ENCODE results near the gene CHRDL2.
"Not testable (repeated sequence)": the region's sequence is repeated elsewhere in the genome, so short reads cannot be mapped to it uniquely, and the experiment has no call there.

Gene CHRDL2

DNA sequence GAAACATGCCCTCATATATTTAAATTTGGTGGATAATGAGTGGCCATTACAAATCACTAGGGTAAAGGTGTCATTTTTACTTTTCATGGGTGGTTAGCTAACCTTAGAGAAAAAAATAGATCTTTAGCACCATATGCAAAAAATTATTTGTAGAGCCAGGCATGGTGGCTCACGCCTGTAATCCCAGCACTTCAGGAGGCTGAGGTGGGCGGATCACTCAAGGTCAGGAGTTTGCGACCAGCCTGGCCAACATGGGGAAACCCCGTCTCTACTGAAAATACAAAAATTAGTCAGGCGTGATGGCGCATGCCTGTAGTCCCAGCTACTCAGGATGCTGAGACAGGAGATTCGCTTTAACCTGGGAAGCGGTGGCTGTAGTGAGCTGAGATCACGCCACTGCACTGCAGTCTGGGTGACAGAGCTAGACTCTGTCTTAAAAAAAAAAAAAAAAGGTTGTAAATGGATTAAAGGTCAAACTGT is 37.0 kb upstream of the CHRDL2 start:
- H3K4me3 ChIP-seq (ENCODE audit: low read depth, low read length); H3K27me3 ChIP-seq (ENCODE audit: control insufficient read depth, insufficient read depth, low read length); H3K9me3 ChIP-seq (ENCODE audit: control insufficient read depth, insufficient read depth, low read length); H3K4me1 ChIP-seq (ENCODE audit: control insufficient read depth, insufficient read depth, low read length); H3K9ac ChIP-seq (ENCODE audit: low read depth, low read length); H3K36me3 ChIP-seq (ENCODE audit: control insufficient read depth, insufficient read depth, low read length): not testable (repeated sequence)

DNA sequence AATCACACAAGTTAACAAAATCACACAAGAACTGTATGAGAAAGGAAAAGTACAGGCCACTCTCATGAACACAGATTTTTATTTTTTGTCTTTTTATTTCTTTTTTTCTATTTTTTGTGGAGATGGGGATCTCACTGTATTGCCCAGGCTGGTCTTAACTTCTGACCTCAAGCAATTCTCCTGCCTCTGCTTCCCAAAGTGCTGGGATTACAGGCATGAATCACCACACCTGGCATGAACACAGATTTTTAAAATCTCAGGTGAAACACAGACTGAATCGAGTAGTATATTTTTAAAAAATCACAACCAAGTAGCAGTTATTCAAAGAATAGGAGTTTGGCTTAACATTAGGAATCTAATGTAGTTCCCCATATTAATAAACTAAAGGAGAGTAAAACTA is 35.7 kb upstream of the CHRDL2 start:
- no peak overlapping the region for H3K9ac ChIP-seq (ENCODE audit: low read depth, low read length)

DNA sequence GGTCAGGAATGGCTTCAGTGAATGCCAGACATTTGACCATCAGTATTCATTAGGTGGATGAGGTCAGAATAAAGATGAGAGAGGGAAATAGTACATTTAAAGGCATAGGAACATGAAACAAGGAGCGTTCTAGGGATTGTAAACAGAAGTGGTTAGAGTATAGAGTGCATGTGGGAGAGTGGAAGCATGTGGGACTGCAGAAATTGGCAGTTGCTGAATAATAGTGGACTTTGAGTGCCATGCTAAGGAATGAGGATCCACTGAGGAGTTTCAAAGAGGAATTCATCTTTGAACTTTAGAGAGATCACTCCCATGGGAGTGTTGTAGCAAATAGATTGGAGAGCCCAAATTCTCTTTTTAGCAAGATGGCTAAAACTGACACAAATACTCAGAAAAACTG is 25.3 kb upstream of the CHRDL2 start:
- peaks cover 12% of the 10 kb centered on the region for H3K4me1 ChIP-seq (ENCODE audit: control insufficient read depth, insufficient read depth, low read length)
- H3K9ac ChIP-seq (ENCODE audit: low read depth, low read length) = no peak overlapping the region
- no peaks in the 10 kb centered on the region for H3K36me3 ChIP-seq (ENCODE audit: control insufficient read depth, insufficient read depth, low read length)
- no peaks in the 10 kb centered on the region for H3K27me3 ChIP-seq (ENCODE audit: control insufficient read depth, insufficient read depth, low read length)
- H3K4me3 ChIP-seq (ENCODE audit: low read depth, low read length) = no peak overlapping the region
- no peaks in the 10 kb centered on the region for H3K9me3 ChIP-seq (ENCODE audit: control insufficient read depth, insufficient read depth, low read length)

More for the DNA sequence above, 35.7 kb upstream of the CHRDL2 start:
- no peaks in the 10 kb centered on the region for H3K9me3 ChIP-seq (ENCODE audit: control insufficient read depth, insufficient read depth, low read length)
- no peaks in the 10 kb centered on the region for H3K4me1 ChIP-seq (ENCODE audit: control insufficient read depth, insufficient read depth, low read length)
- H3K36me3 ChIP-seq (ENCODE audit: control insufficient read depth, insufficient read depth, low read length) = no peaks in the 10 kb centered on the region
- H3K27me3 ChIP-seq (ENCODE audit: control insufficient read depth, insufficient read depth, low read length) = no peaks in the 10 kb centered on the region
- no peak overlapping the region for H3K4me3 ChIP-seq (ENCODE audit: low read depth, low read length)

DNA sequence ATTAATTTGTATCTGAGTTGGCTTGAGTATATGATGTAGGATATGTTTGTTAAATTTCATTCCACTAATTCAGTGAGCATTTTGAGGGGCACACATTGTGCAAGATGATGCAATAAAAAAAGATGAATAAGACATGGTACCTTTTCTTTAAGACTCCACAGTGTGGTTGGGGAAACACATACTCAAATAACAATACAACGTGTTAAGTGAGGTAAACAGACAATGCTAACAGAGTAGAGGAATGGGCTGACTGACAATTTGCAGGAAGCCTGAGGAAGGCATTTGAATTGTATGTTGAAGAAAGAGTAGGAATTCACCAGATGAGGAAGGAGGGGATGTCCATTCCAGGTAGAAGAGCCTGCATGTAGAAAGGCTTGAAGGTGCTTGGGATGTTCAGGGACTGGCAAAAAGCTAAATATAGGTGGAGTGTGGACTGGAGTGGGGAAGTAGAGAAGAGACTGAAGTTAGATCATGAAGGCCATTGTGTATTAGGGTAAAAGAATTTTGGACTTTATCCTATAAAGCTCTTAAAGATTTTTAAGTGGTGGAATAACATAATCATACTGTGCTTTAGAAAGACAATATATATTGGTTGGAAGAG is 24.3 kb upstream of the CHRDL2 start:
- H3K4me1 ChIP-seq (ENCODE audit: control insufficient read depth, insufficient read depth, low read length) = peaks cover 12% of the 10 kb centered on the region
- H3K4me3 ChIP-seq (ENCODE audit: low read depth, low read length) = no peak overlapping the region

DNA sequence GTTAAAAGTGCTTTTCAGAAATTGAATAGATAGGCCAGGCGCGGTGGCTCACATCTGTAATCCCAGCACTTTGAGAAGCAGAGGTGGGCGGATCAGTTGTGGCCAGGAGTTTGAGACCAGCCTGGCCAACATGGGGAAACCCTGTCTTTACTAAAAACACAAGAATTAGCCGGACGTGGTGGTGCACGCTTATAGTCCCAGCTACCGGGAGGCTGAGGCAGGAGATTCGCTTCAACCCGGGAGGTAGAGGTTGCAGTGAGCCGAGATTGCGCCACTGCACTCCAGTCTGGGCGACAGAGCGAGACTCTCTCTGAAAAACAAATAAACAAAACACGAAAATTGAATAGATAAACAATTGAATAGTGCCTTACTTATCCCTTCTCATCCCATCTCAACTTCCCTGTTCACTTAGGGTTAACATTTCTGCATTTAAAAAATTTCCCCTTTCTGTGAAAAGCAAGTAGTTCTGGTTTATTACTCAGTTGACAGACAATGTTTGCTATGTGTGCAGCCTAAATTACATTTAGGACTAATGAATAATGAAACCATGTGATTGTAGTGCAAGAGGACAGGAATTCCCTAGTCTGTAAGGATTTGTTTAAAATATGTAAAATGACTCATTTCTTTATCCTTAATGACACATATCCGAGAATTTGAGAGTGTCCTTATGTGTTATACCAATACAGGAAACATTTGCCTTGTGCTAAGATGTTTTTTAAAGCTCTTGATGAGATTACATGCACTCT is 23.5 kb upstream of the CHRDL2 start:
- peaks cover 15% of the 10 kb centered on the region for H3K4me1 ChIP-seq (ENCODE audit: control insufficient read depth, insufficient read depth, low read length)
- no peaks in the 10 kb centered on the region for H3K9me3 ChIP-seq (ENCODE audit: control insufficient read depth, insufficient read depth, low read length)
- H3K27me3 ChIP-seq (ENCODE audit: control insufficient read depth, insufficient read depth, low read length) = no peaks in the 10 kb centered on the region
- no peak overlapping the region for H3K4me3 ChIP-seq (ENCODE audit: low read depth, low read length)
- no peaks in the 10 kb centered on the region for H3K36me3 ChIP-seq (ENCODE audit: control insufficient read depth, insufficient read depth, low read length)
- no peak overlapping the region for H3K9ac ChIP-seq (ENCODE audit: low read depth, low read length)

More for the DNA sequence above, 24.3 kb upstream of the CHRDL2 start:
- no peaks in the 10 kb centered on the region for H3K9me3 ChIP-seq (ENCODE audit: control insufficient read depth, insufficient read depth, low read length)
- no peaks in the 10 kb centered on the region for H3K36me3 ChIP-seq (ENCODE audit: control insufficient read depth, insufficient read depth, low read length)
- H3K27me3 ChIP-seq (ENCODE audit: control insufficient read depth, insufficient read depth, low read length) = no peaks in the 10 kb centered on the region
- H3K9ac ChIP-seq (ENCODE audit: low read depth, low read length) = no peak overlapping the region

DNA sequence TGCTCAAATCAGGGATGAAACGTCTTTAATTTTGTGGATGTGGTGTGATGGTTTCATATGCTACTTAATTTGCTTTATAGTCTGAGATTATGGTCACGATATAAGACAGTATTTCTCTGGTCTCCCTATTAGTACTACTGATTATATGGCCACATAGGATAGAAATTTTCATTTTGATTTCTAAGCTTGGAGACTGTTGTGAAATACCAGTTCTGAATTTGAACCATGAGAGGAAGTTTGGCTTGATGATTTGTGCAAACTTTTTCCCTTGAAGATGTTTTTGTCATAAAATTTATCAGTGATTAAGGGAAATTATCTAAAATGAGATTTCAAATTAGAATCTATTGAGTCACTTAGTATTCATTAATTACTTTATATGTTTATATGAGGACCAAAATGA is 20.1 kb upstream of the CHRDL2 start:
- Histone ChIP-seq H3K4me3 (ENCODE audit: low read depth, low read length) (no peak overlapping the region), H3K9ac (ENCODE audit: low read depth, low read length) (no peak overlapping the region), H3K4me1 (ENCODE audit: control insufficient read depth, insufficient read depth, low read length) (peaks cover 23% of the 10 kb centered on the region), H3K27me3 (ENCODE audit: control insufficient read depth, insufficient read depth, low read length) (no peaks in the 10 kb centered on the region), H3K9me3 (ENCODE audit: control insufficient read depth, insufficient read depth, low read length) (no peaks in the 10 kb centered on the region), H3K36me3 (ENCODE audit: control insufficient read depth, insufficient read depth, low read length) (no peaks in the 10 kb centered on the region)

DNA sequence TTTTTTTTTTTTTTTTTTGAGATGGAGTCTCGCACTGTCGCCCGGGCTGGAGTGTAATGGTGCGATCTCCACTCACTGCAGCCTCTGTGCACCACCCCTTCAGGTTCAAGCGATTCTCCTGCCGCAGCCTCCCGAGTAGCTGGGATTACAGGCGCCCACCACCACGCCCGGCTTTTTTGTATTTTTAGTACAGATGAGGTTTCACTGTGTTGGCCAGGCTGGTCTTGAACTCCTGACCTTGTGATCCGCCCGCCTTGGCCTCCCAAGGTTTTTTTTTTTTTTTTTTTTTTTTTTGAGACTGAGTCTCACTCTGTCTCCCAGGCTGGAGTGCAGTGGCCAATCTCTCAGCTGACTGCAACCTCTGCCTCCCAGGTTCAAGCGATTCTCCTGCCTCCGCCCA is 19.4 kb upstream of the CHRDL2 start:
- H3K9ac ChIP-seq (ENCODE audit: low read depth, low read length); H3K27me3 ChIP-seq (ENCODE audit: control insufficient read depth, insufficient read depth, low read length); H3K36me3 ChIP-seq (ENCODE audit: control insufficient read depth, insufficient read depth, low read length); H3K9me3 ChIP-seq (ENCODE audit: control insufficient read depth, insufficient read depth, low read length); H3K4me3 ChIP-seq (ENCODE audit: low read depth, low read length): not testable (repeated sequence)
- H3K4me1 ChIP-seq (ENCODE audit: control insufficient read depth, insufficient read depth, low read length) = peaks cover 18% of the 10 kb centered on the region

DNA sequence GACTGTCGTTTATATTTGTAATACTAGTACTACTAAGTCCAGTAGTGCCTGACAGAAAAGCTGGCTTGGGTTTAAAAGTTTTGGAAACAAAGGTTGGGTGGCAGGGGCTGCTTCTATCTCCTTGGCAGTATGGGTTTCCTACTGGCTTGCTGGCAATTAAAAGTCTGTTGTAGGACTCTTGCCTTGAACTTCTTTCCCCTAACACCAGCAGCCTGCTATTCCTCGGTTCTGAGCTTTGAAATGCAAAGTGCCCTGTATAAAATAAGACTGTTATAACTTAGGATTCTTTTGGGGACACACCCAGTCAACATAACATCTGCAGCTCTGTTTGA is 18.7 kb upstream of the CHRDL2 start:
- Histone ChIP-seq H3K27me3 (ENCODE audit: control insufficient read depth, insufficient read depth, low read length) (no peaks in the 10 kb centered on the region), H3K9ac (ENCODE audit: low read depth, low read length) (no peak overlapping the region), H3K36me3 (ENCODE audit: control insufficient read depth, insufficient read depth, low read length) (no peaks in the 10 kb centered on the region), H3K4me1 (ENCODE audit: control insufficient read depth, insufficient read depth, low read length) (peaks cover 14% of the 10 kb centered on the region), H3K4me3 (ENCODE audit: low read depth, low read length) (peak overlapping the region; percentile 80), H3K9me3 (ENCODE audit: control insufficient read depth, insufficient read depth, low read length) (no peaks in the 10 kb centered on the region)

DNA sequence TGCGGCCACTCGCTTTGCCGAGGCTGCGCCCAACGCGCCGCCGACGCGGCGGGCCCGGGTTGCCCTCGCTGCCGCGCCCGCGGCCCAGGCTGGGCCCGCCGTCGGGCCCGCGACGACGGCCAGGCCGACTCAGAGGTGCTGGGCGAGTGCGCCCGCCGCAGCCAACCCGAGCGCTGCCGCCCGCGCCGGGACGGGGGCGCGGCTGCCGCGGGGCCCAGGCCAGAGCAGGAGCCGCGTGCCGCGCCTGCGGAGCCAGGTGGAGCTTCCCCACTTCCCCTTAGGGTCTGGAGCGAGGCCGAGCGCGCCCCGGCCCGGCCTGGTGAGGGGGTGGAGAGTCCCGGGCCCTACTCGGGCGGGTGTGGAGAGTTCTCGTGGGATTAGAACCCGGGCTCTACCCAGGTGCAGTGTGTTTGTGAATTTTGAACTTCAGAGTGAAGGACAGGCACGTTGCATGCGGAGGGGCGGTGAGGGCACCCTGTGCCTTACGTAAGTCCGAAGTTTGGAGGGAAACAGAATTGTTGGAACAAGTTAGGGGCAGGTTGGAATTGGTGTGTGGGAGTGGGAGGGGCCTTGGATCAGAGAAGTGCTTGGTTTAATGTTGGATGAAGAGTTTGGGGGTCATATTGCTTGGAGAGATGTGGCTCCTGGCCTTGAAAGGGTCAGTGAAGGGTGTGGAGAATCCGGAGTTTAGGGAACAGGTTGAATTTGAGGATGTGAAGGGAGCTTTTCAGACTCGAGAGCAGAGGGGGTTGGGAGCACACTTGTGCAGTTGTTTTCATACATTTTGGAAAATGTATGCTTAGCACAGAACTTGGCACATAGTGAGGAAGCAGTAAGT is 18.1 kb upstream of the CHRDL2 start:
- Histone ChIP-seq H3K27me3 (ENCODE audit: control insufficient read depth, insufficient read depth, low read length) (no peaks in the 10 kb centered on the region), H3K4me1 (ENCODE audit: control insufficient read depth, insufficient read depth, low read length) (peaks cover 11% of the 10 kb centered on the region), H3K9me3 (ENCODE audit: control insufficient read depth, insufficient read depth, low read length) (no peaks in the 10 kb centered on the region), H3K36me3 (ENCODE audit: control insufficient read depth, insufficient read depth, low read length) (no peaks in the 10 kb centered on the region), H3K9ac (ENCODE audit: low read depth, low read length) (peak overlapping the region; percentile 54), H3K4me3 (ENCODE audit: low read depth, low read length) (peak overlapping the region; percentile 80)

DNA sequence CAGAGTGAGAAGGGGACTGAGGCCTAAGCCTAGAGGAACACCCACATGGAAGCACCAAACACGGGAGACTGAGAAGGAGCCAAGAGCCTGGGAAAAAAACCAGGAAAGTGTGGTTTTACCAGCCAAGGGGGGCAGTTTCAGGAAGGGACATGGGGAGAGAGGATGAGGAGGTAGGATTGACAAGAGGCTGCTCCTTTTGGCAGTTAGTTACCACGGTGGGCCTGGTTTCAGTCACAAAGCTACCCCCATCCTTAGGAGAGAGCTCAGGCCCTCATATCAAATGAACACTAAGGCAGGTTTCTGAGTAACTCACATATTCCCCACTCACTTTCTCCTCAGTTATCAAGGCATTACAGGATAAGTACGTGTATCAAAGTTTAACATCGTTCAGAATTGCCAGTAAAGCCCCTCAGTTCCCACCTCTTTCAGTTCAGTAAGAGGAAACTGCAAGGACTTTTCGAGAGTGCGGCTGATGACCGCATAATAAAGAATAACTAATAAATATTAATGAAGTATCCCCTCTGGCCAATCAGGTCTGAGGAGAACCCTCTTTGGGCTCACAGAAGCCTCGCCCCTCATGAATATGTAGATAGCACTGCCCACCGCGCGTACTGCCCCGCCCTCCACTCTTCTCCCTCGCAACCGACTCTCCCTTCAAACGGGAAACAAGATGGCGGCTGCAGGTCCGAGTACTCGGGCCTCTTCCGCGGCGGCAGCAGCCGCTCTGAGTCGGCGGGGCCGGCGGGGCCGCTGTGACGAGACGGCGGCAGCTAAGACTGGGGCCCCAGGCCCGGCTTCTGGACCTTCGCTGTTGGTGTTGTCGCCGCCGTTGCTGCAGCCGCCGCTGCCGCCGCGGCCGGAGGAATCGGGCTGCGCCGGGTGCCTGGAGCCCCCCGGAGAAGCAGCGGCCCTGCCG is 17.2 kb upstream of the CHRDL2 start, which contains the start of gene RNF169:
RNF169 (plus strand) TSS at position 639 of the 916 bp plus-strand sequence; CDS start at position 671, 32 bp downstream.
- Histone ChIP-seq H3K27me3 (ENCODE audit: control insufficient read depth, insufficient read depth, low read length) (no peaks in the 10 kb centered on the region), H3K4me3 (ENCODE audit: low read depth, low read length) (peak within 1 kb of the TSS; percentile 80), H3K4me1 (ENCODE audit: control insufficient read depth, insufficient read depth, low read length) (peaks cover 11% of the 10 kb centered on the region), H3K9me3 (ENCODE audit: control insufficient read depth, insufficient read depth, low read length) (no peaks in the 10 kb centered on the region), H3K9ac (ENCODE audit: low read depth, low read length) (peak within 1 kb of the TSS; percentile 74), H3K36me3 (ENCODE audit: control insufficient read depth, insufficient read depth, low read length) (no peaks in the 10 kb centered on the region)

DNA sequence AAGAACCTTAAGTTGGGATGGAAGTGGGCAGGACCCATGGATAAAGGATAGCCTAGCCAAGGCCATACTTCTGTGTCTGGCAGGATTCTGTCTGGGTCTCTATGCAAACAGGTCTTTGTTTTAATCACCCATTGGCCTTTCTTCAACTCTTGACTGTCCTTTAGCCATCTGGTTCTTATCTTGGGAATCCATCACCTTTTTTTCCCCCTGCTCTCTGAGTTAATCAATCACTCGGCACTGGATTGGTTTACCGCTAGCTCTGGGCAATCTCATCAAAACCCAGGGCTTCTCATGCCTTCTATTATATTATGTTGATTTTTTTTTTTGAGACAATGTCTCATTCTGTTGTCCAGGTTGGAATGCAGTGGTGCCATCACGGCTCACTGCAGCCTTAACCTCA is 15.6 kb upstream of the CHRDL2 start:
- peaks cover 11% of the 10 kb centered on the region for H3K4me1 ChIP-seq (ENCODE audit: control insufficient read depth, insufficient read depth, low read length)
- H3K36me3 ChIP-seq (ENCODE audit: control insufficient read depth, insufficient read depth, low read length) = no peaks in the 10 kb centered on the region

More for the DNA sequence above, 15.6 kb upstream of the CHRDL2 start:
- H3K9ac ChIP-seq (ENCODE audit: low read depth, low read length) = no peak overlapping the region
- no peak overlapping the region for H3K4me3 ChIP-seq (ENCODE audit: low read depth, low read length)
- no peaks in the 10 kb centered on the region for H3K9me3 ChIP-seq (ENCODE audit: control insufficient read depth, insufficient read depth, low read length)
- no peaks in the 10 kb centered on the region for H3K27me3 ChIP-seq (ENCODE audit: control insufficient read depth, insufficient read depth, low read length)

Measured in iPS-15b (cell line).